RCC 7860 (cell line): ENCODE data around the gene SERPINB5.
"Not testable (repeated sequence)": the region's sequence is repeated elsewhere in the genome, so short reads cannot be mapped to it uniquely, and the experiment has no call there.

Source experiments
- DNase-seq: peaks from one replicate; pipeline ENCODE4 v3.0.0-alpha.2; 2015; ENCODE audit warnings: low spot score
- FAIRE-seq: peaks from 2 replicates; lab custom pipeline; 2012; peaks lifted over from hg19 to GRCh38; lab: Jason Lieb, UNC

The SERPINB5 gene, protein sequence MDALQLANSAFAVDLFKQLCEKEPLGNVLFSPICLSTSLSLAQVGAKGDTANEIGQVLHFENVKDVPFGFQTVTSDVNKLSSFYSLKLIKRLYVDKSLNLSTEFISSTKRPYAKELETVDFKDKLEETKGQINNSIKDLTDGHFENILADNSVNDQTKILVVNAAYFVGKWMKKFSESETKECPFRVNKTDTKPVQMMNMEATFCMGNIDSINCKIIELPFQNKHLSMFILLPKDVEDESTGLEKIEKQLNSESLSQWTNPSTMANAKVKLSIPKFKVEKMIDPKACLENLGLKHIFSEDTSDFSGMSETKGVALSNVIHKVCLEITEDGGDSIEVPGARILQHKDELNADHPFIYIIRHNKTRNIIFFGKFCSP

DNA sequence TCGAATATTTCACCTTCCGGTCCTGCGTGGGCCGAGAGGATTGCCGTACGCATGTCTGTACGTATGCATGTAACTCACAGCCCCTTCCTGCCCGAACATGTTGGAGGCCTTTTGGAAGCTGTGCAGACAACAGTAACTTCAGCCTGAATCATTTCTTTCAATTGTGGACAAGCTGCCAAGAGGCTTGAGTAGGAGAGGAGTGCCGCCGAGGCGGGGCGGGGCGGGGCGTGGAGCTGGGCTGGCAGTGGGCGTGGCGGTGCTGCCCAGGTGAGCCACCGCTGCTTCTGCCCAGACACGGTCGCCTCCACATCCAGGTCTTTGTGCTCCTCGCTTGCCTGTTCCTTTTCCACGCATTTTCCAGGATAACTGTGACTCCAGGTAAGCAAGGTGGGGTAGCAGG, at the start of gene SERPINB5:
TSS of gene SERPINB5 (plus strand) at position 291 of the 400 bp plus-strand sequence. CDS start 7,471 bp downstream, outside the sequence.
- FAIRE-seq = no peak
- DNase-seq = no peak

- FAIRE-seq (no peak), DNase-seq (peak; percentile 49)
These were observed 49.2 kb upstream of the SERPINB5 start for GRCh38 chr18:63427558-63427957.

- DNase-seq = no peak
- no peak for FAIRE-seq
These were observed 46.2 kb upstream of the SERPINB5 start for GRCh38 chr18:63430526-63430925.

GRCh38 chr18:63431180-63431579, 45.6 kb upstream of the SERPINB5 start:
- FAIRE-seq = no peak
- no peak for DNase-seq

DNA sequence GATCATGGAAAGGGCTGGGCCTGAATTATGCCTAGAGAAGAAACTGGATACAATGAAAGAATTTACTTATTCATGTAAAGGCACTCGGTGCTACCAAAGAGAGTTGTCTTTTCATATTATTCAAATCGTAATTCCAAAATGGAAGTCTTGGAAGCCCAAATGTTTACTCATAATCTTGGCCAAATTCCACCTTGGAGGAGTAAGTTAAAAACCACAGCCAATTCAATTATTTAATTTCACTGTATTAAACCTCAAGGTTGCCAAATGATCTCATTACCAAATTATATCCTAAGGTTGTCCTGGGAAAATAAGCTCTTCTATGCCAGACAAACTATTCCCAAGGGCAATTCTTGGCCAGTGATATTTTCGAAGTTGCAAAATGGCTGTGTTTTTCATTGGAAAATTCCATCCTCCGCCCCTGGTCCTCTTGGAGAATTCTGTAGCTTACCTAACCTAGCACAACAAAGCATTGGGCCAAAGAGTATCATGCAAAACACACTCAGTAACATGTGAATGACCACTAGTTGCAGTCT, 43.4 kb upstream of the SERPINB5 start:
- no peak for DNase-seq

DNA sequence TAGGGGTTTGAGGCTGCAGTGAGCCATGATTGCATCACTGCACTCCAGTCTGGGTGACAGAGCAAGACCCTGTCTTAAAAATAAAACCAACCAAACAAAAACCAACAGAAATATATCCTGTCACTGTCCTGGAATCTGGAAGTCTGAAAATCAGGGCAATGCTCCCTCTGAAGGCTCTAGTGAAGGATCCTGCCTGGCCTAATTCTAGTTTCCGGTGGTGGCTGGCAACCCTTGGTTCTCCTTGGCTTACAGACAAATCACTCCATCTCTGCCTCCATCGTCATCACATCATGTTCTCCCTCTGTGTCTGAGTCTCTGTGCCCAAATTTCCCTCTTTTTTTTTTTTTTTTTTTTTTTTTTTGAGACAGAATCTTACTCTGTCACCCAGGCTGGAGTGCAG, 38.6 kb upstream of the SERPINB5 start:
- no peak for FAIRE-seq
- no peak for DNase-seq

More for the DNA sequence above, 43.4 kb upstream of the SERPINB5 start:
- no peak for FAIRE-seq

GRCh38 chr18:63439334-63439733, 37.4 kb upstream of the SERPINB5 start:
- FAIRE-seq = peak; percentile 66
- peak; percentile 22 for DNase-seq

- FAIRE-seq = no peak
- DNase-seq = no peak
These were observed 36.5 kb upstream of the SERPINB5 start for GRCh38 chr18:63440219-63440618.

DNA sequence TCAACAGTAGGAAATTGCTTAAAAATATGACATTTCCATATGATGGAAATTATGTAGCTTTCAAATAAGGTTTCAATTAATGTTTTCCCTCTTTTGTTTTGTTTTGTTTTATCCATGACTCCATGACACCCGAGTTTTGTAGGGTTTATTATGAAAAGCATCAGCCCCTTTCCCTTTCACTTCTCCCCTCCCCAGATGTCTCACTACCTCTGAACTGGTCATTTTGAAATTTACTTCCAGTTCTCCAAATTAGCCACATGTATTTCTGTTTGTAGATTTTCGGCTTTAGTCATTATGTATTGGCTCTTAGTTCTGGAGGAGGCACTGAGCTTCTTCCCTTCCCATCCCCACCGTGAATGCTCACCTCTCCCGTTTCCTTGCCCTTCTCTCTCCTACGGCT, 35.9 kb upstream of the SERPINB5 start:
- DNase-seq = no peak
- FAIRE-seq = no peak

GRCh38 chr18:63443829-63444228, 32.9 kb upstream of the SERPINB5 start:
- DNase-seq = no peak
- no peak for FAIRE-seq

DNA sequence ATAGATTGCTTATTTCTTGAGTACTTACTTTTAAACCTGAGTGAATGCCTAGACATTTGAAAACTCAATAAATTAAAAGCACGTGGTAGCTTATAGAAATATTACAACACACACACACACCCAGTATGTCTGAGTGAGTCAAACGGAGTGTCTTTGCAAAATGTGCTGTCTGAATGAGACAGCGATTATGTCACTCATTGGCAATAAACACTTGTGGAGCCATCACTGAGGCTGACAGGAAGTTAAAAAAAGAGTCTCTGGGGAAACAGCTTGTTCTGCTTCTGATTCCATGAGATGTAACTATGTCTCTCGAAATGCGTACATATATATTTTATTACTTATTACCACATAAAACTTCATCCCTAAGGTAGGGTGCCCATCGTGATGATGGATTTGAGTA, 32.2 kb upstream of the SERPINB5 start:
- no peak for FAIRE-seq
- no peak for DNase-seq

GRCh38 chr18:63445037-63445436, 31.7 kb upstream of the SERPINB5 start:
- no peak for FAIRE-seq
- DNase-seq = no peak

- no peak for DNase-seq
- no peak for FAIRE-seq
These were observed 30.5 kb upstream of the SERPINB5 start for GRCh38 chr18:63446266-63446665.

GRCh38 chr18:63447066-63447465, 29.7 kb upstream of the SERPINB5 start:
- FAIRE-seq (no peak), DNase-seq (no peak)

DNA sequence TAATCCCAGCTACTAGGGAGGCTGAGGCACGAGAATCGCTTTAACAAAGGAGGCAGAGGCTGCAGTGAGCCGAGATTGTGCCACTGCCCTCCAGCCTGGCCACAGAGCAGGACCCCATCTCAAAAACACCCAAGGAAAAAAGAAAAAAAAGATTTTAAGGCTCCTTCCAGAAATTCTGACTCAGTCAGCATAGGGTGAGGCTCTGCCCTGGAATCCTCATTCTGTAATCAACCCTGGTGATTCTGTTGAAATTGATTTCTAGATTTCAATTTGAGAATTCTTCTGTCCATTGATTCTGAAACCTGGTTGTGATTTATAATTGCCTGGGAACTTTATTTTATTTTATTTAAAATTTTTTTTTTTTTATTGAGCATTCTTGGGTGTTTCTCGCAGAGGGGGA, 27.3 kb upstream of the SERPINB5 start:
- FAIRE-seq (no peak), DNase-seq (no peak)

- no peak for FAIRE-seq
- no peak for DNase-seq
These were observed 24.7 kb upstream of the SERPINB5 start for GRCh38 chr18:63451799-63452660.

DNA sequence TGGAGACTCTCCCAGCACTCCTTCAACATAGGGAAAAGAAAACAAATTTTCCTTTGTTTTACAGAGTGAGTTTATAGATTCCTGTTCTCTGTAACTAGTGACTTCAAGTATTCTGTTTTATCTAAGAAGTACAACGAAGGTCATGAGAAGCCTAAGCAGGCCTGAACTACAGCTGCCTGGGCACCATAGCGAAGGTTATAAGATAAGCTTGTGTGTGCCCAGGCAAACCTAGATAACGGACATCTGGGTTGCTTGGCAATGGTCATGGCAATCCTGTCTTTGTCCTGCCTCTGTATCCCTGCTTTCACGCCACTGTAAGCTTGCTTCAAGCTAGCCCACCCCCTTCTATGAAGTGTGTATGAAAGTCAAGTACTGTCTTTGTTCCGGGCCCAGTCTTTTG, 24.0 kb upstream of the SERPINB5 start:
- not testable (repeated sequence) for FAIRE-seq, DNase-seq

DNA sequence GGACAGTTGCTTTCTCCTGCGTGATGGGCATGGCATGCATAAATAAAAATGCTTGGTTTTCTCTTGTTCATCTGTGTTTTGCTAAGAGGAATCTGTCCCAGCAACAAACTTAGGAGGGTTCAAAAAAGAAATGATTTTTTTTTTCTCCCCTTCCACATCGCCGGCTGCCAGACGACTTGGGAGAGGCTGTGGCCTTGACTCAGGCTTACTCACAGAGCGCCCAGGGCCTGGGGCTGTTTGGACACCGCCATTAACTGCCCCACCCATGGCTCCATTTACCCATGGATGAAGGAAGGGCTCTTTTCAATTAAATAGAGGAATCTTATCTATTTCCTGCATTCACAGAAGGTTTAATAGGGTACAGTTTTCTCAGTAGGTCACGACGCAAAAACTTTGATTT, 22.3 kb upstream of the SERPINB5 start:
- DNase-seq = no peak
- FAIRE-seq = no peak

DNA sequence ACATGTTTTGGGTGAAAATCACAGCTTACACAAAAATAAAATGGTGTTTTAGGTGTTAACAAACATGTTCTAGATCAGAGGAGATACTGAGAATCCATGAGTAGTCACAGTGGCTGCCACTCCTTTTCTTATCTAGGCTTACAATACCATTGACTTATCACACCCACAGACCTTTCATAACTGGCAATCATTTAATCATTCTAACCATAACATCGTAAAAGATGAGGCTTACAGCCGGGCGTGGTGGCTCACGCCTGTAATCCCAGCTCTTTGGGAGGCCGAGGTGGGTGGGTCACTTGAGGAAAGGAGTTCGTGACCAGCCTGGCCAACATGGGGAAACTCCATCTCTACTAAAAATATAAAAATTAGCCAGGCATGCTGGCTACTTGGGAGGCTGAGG, 18.8 kb upstream of the SERPINB5 start:
- FAIRE-seq = no peak
- no peak for DNase-seq

- FAIRE-seq = no peak
- no peak for DNase-seq
These were observed 16.3 kb upstream of the SERPINB5 start for GRCh38 chr18:63460414-63460813.

- FAIRE-seq (no peak), DNase-seq (no peak)
These were observed 12.3 kb upstream of the SERPINB5 start for GRCh38 chr18:63464434-63464833.

DNA sequence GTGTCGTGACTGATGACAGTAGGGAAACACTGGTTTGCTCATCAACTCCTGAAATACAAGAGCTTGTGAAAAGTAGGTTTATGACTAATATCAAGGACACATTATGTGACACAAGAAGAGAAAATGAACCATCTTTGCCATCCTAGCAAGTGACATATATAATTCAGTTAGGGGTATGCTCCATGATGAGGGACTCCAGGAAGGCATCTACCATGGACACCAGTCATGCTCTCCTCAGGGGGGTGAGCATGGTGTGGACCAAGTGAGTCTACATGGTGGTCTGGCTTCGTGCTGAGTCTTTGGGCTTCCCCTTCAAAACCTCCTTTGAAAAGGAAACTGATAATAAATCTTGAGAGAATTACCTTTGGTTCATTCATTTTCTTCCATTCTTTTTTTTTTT, 11.7 kb upstream of the SERPINB5 start:
- FAIRE-seq (no peak), DNase-seq (no peak)
